HG02943 (cell line): Measurements from ENCODE around the gene DGUOK.
A peak's percentile ranks its signal among the peaks of the same experiment; 100 is the strongest.
"Not testable (repeated sequence)": the region's sequence is repeated elsewhere in the genome, so short reads cannot be mapped to it uniquely, and the experiment has no call there.

Experiments used
- ATAC-seq: cut with Tn5 transposase; IDR thresholded peaks from one replicate; pipeline ENCODE4 v1.9.1; 2021; ENCODE audit warnings: mild to moderate bottlenecking, low read depth, moderate library complexity; ENCODE audit not compliant: unreplicated experiment

Gene DGUOK

GRCh38 chr2:73926493-73927327 is at the start of gene DGUOK:
TSS of gene DGUOK (plus strand) at chr2:73926880. CDS start at chr2:73926911, 31 bp downstream.
- ATAC-seq = peak; percentile 99

GRCh38 chr2:73877071-73877802 is 49.4 kb upstream of the DGUOK start:
- ATAC-seq = no peak

GRCh38 chr2:73877984-73878383 is 48.7 kb upstream of the DGUOK start:
- not testable (repeated sequence) for ATAC-seq

GRCh38 chr2:73885406-73885805 is 41.3 kb upstream of the DGUOK start:
- no peak for ATAC-seq

- ATAC-seq = no peak
These were observed 40.3 kb upstream of the DGUOK start for GRCh38 chr2:73886357-73886756.

- not testable (repeated sequence) for ATAC-seq
These were observed 38.9 kb upstream of the DGUOK start for GRCh38 chr2:73887596-73888353.

GRCh38 chr2:73888388-73888787 is 38.3 kb upstream of the DGUOK start:
- ATAC-seq = no peak

- no peak for ATAC-seq
These were observed 37.5 kb upstream of the DGUOK start for GRCh38 chr2:73889206-73889605.

- ATAC-seq = no peak
These were observed 36.2 kb upstream of the DGUOK start for GRCh38 chr2:73890301-73891092.

GRCh38 chr2:73891276-73891901 is 35.3 kb upstream of the DGUOK start:
- ATAC-seq = no peak

- ATAC-seq = no peak
These were observed 33.9 kb upstream of the DGUOK start, which contains the start of gene ACTG2 for GRCh38 chr2:73892631-73893329. TSS of gene ACTG2 (plus strand) at chr2:73893008. CDS start at chr2:73901312, 8,304 bp downstream.

- no peak for ATAC-seq
These were observed 32.8 kb upstream of the DGUOK start for GRCh38 chr2:73893764-73894474.

- no peak for ATAC-seq
These were observed 32.2 kb upstream of the DGUOK start for GRCh38 chr2:73894475-73894850.

GRCh38 chr2:73894877-73895276 is 31.8 kb upstream of the DGUOK start:
- no peak for ATAC-seq

GRCh38 chr2:73895473-73895872 is 31.2 kb upstream of the DGUOK start:
- ATAC-seq = no peak

- ATAC-seq = no peak
These were observed 30.1 kb upstream of the DGUOK start for GRCh38 chr2:73896362-73897239.

- ATAC-seq = no peak
These were observed 29.5 kb upstream of the DGUOK start for GRCh38 chr2:73897240-73897583.

- ATAC-seq = no peak
These were observed 28.7 kb upstream of the DGUOK start for GRCh38 chr2:73897934-73898333.
